Peyer's patch (tissue), 4 donors: Measurements from ENCODE around the gene SCN3B. TPM values are rescaled to one million over a fixed set of nuclear protein-coding genes. Genes with fewer than 3 reads are reported as not detected.

ENCODE experiments used
- DNase-seq, 3 donors: peaks; one replicate each; pipeline ENCODE4 v3.0.0-alpha.2; 2017 to 2019
- H3K27ac ChIP-seq, 4 donors: fragments of 200-600 bp; sonication (generic); one replicate each; pipeline ENCODE4 v1.5.1; 2016 to 2019
- H3K27me3 ChIP-seq, 2 donors: fragments of 200-600 bp; sonication (generic); one replicate each; pipeline ENCODE4 v1.5.1; 2019
- H3K36me3 ChIP-seq, 3 donors: fragments of 200-600 bp; sonication (generic); one replicate each; pipeline ENCODE4 v1.5.1; 2016 to 2019
- H3K4me1 ChIP-seq, 4 donors: fragments of 200-600 bp; sonication (generic); one replicate each; pipeline ENCODE4 v1.5.1; 2016 to 2019
- H3K4me3 ChIP-seq, 4 donors: fragments of 200-600 bp; sonication (generic); 1 replicate in 3 of 4; 2 replicates in 1 of 4; pipeline ENCODE4 v1.5.1; 2016 to 2019; ENCODE audit warnings: mild to moderate bottlenecking in 1 of 4
- H3K9me3 ChIP-seq, 4 donors: fragments of 200-600 bp; sonication (generic); one replicate each; pipeline ENCODE4 v1.5.1; 2016 to 2019; ENCODE audit warnings: mild to moderate bottlenecking in 1 of 4
- CTCF ChIP-seq, 6 experiments: fragments of 450-650 bp in 4 of 6; fragments of 200-600 bp in 2 of 6; sonication (generic) in 1 of 6; IDR thresholded peaks; one replicate each; pipeline ENCODE4 v1.5.1; 2017 to 2019; ENCODE audit warnings: antibody characterized with exemption in 6 of 6, mild to moderate bottlenecking in 3 of 6, moderate library complexity in 1 of 6
- POLR2A ChIP-seq, 2 donors: fragments of 450-650 bp; IDR thresholded peaks; one replicate each; pipeline ENCODE4 v1.5.1; 2017; ENCODE audit warnings: antibody characterized with exemption in 2 of 2, mild to moderate bottlenecking in 2 of 2, moderate library complexity in 2 of 2
- total RNA-seq, 4 donors: library from RNA; depleted of rRNA; stranded (reverse); fragments of >200 nt; gene quantifications; one replicate each; pipeline ENCODE4 v1.1.0, GENCODE V29; 2016

The SCN3B gene
- total RNA-seq, 4 donors from 2014 or later, result 0.80 to 4.4 (median 1.3) TPM

- no peaks in the 10 kb centered on the region for H3K4me1 ChIP-seq
- TF ChIP-seq CTCF (IDR thresholded peaks at IDR 0.05) (no peak), POLR2A (IDR thresholded peaks at IDR 0.05) (no peak)
- H3K36me3 ChIP-seq, result peaks cover 0 to 88% (median 0%) of the 10 kb centered on the region in 3 donors
- H3K9me3 ChIP-seq, result no peaks in the 10 kb centered on the region
- no peaks in the 10 kb centered on the region for H3K27me3 ChIP-seq
- no peak overlapping the region for H3K27ac ChIP-seq
- H3K4me3 ChIP-seq, result no peak overlapping the region
- no peak for DNase-seq
These were observed 53.3 kb downstream of the SCN3B start for GRCh38 chr11:123601136-123601535.

GRCh38 chr11:123597859-123598258, 56.6 kb downstream of the SCN3B start:
- Histone ChIP-seq H3K27me3 (no peaks in the 10 kb centered on the region), H3K36me3 (peaks cover 0 to 84% (median 0%) of the 10 kb centered on the region in 3 donors), H3K9me3 (no peaks in the 10 kb centered on the region), H3K27ac (no peak overlapping the region), H3K4me3 (no peak overlapping the region), H3K4me1 (no peaks in the 10 kb centered on the region)
- TF ChIP-seq POLR2A (IDR thresholded peaks at IDR 0.05) (no peak), CTCF (IDR thresholded peaks at IDR 0.05) (no peak)
- no peak for DNase-seq

- H3K9me3 ChIP-seq, result no peaks in the 10 kb centered on the region
- H3K27ac ChIP-seq, result no peak overlapping the region
- DNase-seq, result no peak
- no peak overlapping the region for H3K4me3 ChIP-seq
- H3K4me1 ChIP-seq, result peaks cover 0 to 8% (median 2%) of the 10 kb centered on the region in 4 donors
- peaks cover 0 to 60% (median 0%) of the 10 kb centered on the region in 3 donors for H3K36me3 ChIP-seq
- no peaks in the 10 kb centered on the region for H3K27me3 ChIP-seq
- TF ChIP-seq CTCF (IDR thresholded peaks at IDR 0.05), result no peak
- no peak for TF ChIP-seq POLR2A (IDR thresholded peaks at IDR 0.05)
These were observed 59.5 kb downstream of the SCN3B start for GRCh38 chr11:123594921-123595320.

- no peaks in the 10 kb centered on the region for H3K27me3 ChIP-seq
- H3K9me3 ChIP-seq, result no peaks in the 10 kb centered on the region
- peaks cover 0 to 10% (median 4%) of the 10 kb centered on the region in 4 donors for H3K4me1 ChIP-seq
- no peak for TF ChIP-seq POLR2A (IDR thresholded peaks at IDR 0.05)
- no peak for TF ChIP-seq CTCF (IDR thresholded peaks at IDR 0.05)
- no peak for DNase-seq
- no peak overlapping the region for H3K27ac ChIP-seq
- H3K4me3 ChIP-seq, result no peak overlapping the region
- H3K36me3 ChIP-seq, result peaks cover 0 to 54% (median 0%) of the 10 kb centered on the region in 3 donors
These were observed 60.1 kb downstream of the SCN3B start for GRCh38 chr11:123594188-123594901.

GRCh38 chr11:123593570-123593969, 60.9 kb downstream of the SCN3B start:
- no peak for DNase-seq
- Histone ChIP-seq H3K4me3 (no peak overlapping the region), H3K27ac (no peak overlapping the region), H3K4me1 (peaks cover 0 to 17% (median 5%) of the 10 kb centered on the region in 4 donors), H3K36me3 (peaks cover 0 to 47% (median 0%) of the 10 kb centered on the region in 3 donors), H3K9me3 (no peaks in the 10 kb centered on the region), H3K27me3 (no peaks in the 10 kb centered on the region)
- TF ChIP-seq POLR2A (IDR thresholded peaks at IDR 0.05) (no peak), CTCF (IDR thresholded peaks at IDR 0.05) (no peak)
